Mucosa of rectum (tissue), 2 donors: ENCODE data around the gene LAMB4.

Experiments
- H3K27ac ChIP-seq, 2 donors: one replicate each; pipeline ENCODE4 v1.7.0; 2013; ENCODE audit warnings: inconsistent platforms in 2 of 2, low read depth in 2 of 2, low read length in 2 of 2
- H3K27me3 ChIP-seq, 2 donors: one replicate each; pipeline ENCODE4 v1.7.0; 2013; ENCODE audit warnings: low read length in 2 of 2; ENCODE audit not compliant: control insufficient read depth in 2 of 2, insufficient read depth in 2 of 2
- H3K36me3 ChIP-seq, 2 donors: one replicate each; pipeline ENCODE4 v1.7.0; 2013; ENCODE audit warnings: low read length in 2 of 2; ENCODE audit not compliant: control insufficient read depth in 2 of 2, insufficient read depth in 2 of 2
- H3K4me1 ChIP-seq, 2 donors: one replicate each; pipeline ENCODE4 v1.7.0; 2013; ENCODE audit warnings: low read length in 2 of 2, mild to moderate bottlenecking in 1 of 2; ENCODE audit not compliant: control insufficient read depth in 2 of 2, insufficient read depth in 2 of 2
- H3K4me3 ChIP-seq, 2 donors: one replicate each; pipeline ENCODE4 v1.7.0; 2013; ENCODE audit warnings: low read length in 2 of 2
- H3K9ac ChIP-seq, 2 donors: one replicate each; pipeline ENCODE4 v1.7.0; 2013; ENCODE audit warnings: low read length in 2 of 2, low read depth in 1 of 2, mild to moderate bottlenecking in 1 of 2
- H3K9me3 ChIP-seq, 2 donors: one replicate each; pipeline ENCODE4 v1.7.0; 2013; ENCODE audit warnings: low read length in 2 of 2; ENCODE audit not compliant: control insufficient read depth in 2 of 2
- donor health status: healthy.
- donor health status: Normal muscosa, but diverticular disease.

Gene LAMB4

DNA sequence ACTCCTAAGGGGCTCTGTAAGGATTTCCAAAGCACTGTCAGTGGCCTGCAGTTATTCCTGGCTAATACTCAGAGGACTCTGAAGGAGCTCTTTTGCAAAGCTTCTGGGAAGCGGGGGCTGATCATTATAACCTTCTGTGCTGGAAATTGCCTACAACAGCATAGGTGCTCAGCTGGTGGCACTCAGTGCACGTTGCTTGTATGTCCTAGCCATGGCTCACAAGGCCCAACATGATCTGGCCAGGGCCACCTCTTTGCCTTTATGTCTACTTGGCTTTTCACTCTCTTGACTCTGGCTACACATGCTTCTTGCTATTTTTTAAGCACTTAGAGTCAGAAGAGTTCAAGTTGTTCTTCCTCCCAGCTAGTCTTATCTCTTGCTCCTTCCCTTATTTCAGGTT is 17.5 kb downstream of the LAMB4 start:
- no peaks in the 10 kb centered on the region for H3K4me1 ChIP-seq
- H3K27me3 ChIP-seq = no peaks in the 10 kb centered on the region
- no peaks in the 10 kb centered on the region for H3K9me3 ChIP-seq
- H3K36me3 ChIP-seq = no peaks in the 10 kb centered on the region
- no peak overlapping the region for H3K4me3 ChIP-seq
- no peak overlapping the region for H3K27ac ChIP-seq
- no peak overlapping the region for H3K9ac ChIP-seq

DNA sequence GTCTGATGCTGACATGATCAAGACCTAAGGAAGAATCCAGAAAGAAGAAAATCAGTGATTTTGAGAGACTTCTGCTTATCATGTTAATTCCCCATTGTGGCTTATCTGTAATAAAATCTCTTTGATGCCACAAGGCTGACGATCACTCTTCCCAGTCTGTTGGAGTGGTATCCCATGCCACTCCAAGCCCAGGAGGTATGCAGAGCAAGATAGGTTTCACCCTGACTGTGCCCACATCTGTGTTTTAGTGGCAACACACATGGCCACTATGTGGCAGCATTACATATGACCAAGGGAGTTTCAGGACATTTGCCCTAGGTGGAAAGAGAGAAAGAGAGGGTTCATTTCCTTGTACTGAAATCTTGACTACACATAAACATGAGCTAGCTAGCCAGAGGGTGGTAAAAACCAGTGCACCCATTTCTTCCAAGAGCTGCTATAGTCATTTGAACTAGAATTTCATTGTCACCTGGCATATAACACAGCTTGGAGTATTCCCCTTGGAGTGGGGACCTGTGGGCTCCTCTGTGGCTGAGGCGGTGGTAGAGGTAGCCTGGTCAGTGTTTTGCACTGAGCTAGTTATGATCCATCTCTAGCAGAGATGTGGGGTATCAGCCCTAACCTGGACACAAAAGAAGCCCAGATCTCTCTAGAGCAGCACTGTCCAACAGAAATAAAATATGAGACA is 20.8 kb downstream of the LAMB4 start:
- Histone ChIP-seq H3K27me3 (no peaks in the 10 kb centered on the region), H3K36me3 (no peaks in the 10 kb centered on the region), H3K9me3 (no peaks in the 10 kb centered on the region), H3K27ac (no peak overlapping the region), H3K9ac (no peak overlapping the region), H3K4me1 (no peaks in the 10 kb centered on the region), H3K4me3 (no peak overlapping the region)

DNA sequence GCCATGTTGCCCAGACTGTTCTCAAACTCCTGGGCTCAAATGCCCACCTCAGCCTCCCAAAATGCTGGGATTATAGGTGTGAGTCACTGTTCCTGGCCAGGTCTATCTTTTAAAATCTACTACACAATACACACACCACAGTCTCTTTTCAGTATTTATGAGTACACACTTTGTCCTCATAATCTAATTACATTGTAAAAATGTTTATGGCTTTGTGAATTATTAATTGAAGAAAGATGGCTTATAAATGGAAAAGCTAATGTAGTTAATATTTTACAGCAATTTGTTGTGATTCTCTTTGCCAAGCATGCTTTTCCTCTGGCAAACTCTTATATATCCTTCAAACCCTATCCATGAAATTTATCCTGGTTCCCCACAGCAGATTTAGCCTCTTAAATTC is 22.0 kb downstream of the LAMB4 start:
- no peak overlapping the region for H3K4me3 ChIP-seq
- H3K27ac ChIP-seq = no peak overlapping the region
- H3K9me3 ChIP-seq = no peaks in the 10 kb centered on the region
- no peaks in the 10 kb centered on the region for H3K4me1 ChIP-seq
- no peaks in the 10 kb centered on the region for H3K27me3 ChIP-seq
- no peaks in the 10 kb centered on the region for H3K36me3 ChIP-seq
- H3K9ac ChIP-seq = no peak overlapping the region

DNA sequence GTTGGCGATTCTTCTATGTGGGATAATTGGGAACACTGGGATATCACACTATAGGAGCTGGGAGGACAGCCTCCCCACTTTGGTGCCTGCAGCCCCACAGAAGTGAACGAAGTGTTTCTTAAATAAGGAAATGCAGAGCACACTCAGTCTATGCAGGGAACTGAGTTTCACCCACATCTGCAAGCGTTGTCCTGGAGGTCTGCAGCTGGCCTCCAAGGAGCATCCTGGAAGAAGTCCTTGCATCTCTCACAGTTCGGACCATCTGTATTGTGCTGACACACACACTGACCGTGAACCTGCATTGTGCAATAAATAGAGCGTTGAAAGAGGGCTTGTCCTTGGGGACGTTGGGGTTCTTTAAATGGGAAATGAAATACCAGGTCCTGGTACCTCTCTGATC is 25.8 kb downstream of the LAMB4 start:
- Histone ChIP-seq H3K27ac (peak overlapping the region in 1 of 2 donors; percentile 49), H3K36me3 (no peaks in the 10 kb centered on the region), H3K9me3 (no peaks in the 10 kb centered on the region), H3K4me3 (no peak overlapping the region), H3K4me1 (no peaks in the 10 kb centered on the region), H3K27me3 (no peaks in the 10 kb centered on the region), H3K9ac (no peak overlapping the region)

DNA sequence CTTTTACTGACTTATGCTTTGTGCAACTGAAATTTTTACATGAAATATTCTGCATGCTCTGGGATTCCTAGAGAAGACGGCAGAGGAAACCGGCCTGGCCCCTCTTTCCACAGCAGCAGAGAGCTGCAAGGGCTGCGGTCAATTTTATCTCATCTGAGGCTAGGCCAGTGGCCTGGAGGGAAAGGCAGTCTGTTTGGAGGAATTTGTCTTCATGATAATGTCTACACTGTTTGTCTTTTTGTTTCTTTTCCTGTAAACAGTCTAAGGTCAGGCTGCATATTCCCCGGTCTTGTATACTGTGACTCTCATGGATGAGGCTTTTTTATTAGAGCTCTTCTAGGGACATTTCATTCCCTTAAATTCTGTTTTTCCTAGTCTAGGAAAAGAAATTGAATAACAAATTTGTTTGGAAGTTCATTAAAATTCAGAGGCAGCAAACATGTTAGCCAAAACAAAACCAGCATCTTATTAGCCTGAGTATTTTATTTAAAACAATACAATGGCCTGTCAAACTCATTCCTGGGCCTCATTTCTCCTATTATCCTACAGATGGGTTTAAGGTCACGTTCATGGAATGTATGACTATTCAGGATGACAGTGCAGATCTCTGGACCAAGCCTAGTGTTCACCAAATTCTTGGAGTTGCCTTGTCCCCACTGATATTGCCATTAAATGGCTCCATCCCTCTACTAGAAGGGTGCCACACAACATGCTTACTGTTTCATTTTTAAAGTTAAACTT is 26.4 kb downstream of the LAMB4 start:
- Histone ChIP-seq H3K27me3 (no peaks in the 10 kb centered on the region), H3K4me3 (no peak overlapping the region), H3K9me3 (no peaks in the 10 kb centered on the region), H3K9ac (no peak overlapping the region), H3K4me1 (no peaks in the 10 kb centered on the region), H3K36me3 (no peaks in the 10 kb centered on the region), H3K27ac (peak overlapping the region; percentile 11 to 49)

GRCh38 chr7:108102671-108103312 is 27.4 kb downstream of the LAMB4 start:
- H3K4me1 ChIP-seq = no peaks in the 10 kb centered on the region
- H3K36me3 ChIP-seq = no peaks in the 10 kb centered on the region
- no peak overlapping the region for H3K27ac ChIP-seq
- no peak overlapping the region for H3K4me3 ChIP-seq
- H3K27me3 ChIP-seq = no peaks in the 10 kb centered on the region
- H3K9ac ChIP-seq = no peak overlapping the region
- no peaks in the 10 kb centered on the region for H3K9me3 ChIP-seq

GRCh38 chr7:108101759-108102158 is 28.4 kb downstream of the LAMB4 start:
- Histone ChIP-seq H3K36me3 (no peaks in the 10 kb centered on the region), H3K27ac (no peak overlapping the region), H3K9ac (no peak overlapping the region), H3K4me1 (no peaks in the 10 kb centered on the region), H3K27me3 (no peaks in the 10 kb centered on the region), H3K4me3 (no peak overlapping the region), H3K9me3 (no peaks in the 10 kb centered on the region)

- peaks cover 4 to 14% of the 10 kb centered on the region in 2 donors for H3K4me1 ChIP-seq
- H3K9ac ChIP-seq = no peak overlapping the region
- peak overlapping the region in 1 of 2 donors; percentile 13 for H3K27ac ChIP-seq
- no peaks in the 10 kb centered on the region for H3K9me3 ChIP-seq
- no peaks in the 10 kb centered on the region for H3K36me3 ChIP-seq
- no peak overlapping the region for H3K4me3 ChIP-seq
- H3K27me3 ChIP-seq = no peaks in the 10 kb centered on the region
Measured at GRCh38 chr7:108099713-108100112, 30.4 kb downstream of the LAMB4 start.

- H3K4me3 ChIP-seq = no peak overlapping the region
- H3K4me1 ChIP-seq = peaks cover 4 to 15% of the 10 kb centered on the region in 2 donors
- H3K27me3 ChIP-seq = no peaks in the 10 kb centered on the region
- H3K36me3 ChIP-seq = no peaks in the 10 kb centered on the region
- H3K9me3 ChIP-seq = no peaks in the 10 kb centered on the region
- H3K9ac ChIP-seq = no peak overlapping the region
- H3K27ac ChIP-seq = no peak overlapping the region
Measured at GRCh38 chr7:108097703-108098102, 32.5 kb downstream of the LAMB4 start.

- Histone ChIP-seq H3K9ac (no peak overlapping the region), H3K27ac (no peak overlapping the region), H3K4me3 (no peak overlapping the region), H3K36me3 (no peaks in the 10 kb centered on the region), H3K27me3 (no peaks in the 10 kb centered on the region), H3K9me3 (no peaks in the 10 kb centered on the region), H3K4me1 (peaks cover 4 to 15% of the 10 kb centered on the region in 2 donors)
Measured at GRCh38 chr7:108096996-108097395, 33.2 kb downstream of the LAMB4 start.
